ENCODE results near the gene ODAD3.

Gene ODAD3

DNA sequence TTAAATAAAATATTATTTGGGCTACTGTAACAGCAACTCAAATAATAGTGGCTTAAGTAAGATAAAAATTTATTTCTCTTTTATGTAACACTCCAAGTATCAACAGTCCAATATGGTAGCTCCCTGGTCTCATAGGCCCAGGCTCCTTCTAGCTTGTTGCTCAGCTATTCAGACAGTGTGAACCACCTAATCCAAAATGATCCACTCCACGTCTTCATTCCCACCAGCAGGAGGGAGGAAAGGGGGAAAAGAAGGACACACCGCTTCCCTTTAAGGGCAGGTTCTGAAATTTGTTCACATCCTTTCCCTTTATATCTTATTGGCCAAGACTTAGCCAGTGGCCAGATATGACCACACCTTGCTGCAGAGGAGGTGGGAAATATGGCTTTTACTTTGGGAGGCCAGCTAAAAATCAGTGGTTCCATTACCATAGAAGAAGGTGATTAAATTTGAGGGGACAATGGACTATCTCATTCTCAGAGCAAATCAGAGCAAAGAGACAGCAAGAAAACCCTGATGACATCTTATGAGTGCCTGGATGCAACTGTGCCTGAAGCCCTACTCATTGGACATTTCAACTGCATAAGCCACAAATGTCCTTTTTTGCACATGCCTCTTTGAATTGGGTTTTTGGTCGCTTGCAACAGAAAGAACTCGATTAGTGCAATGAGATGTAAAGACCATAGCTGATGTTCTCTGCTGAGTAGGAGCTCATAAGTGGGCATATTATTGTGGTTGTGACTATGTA is 43.8 kb downstream of the ODAD3 start:
- Histone ChIP-seq H4K20me1 (ENCODE audit: insufficient read depth, low read length) (no peaks in the 10 kb centered on the region), H3K4me2 (ENCODE audit: insufficient read depth, low read length) (no peak overlapping the region), H3K36me3 (ENCODE audit: insufficient read depth, low read length) (no peaks in the 10 kb centered on the region), H3K27ac (ENCODE audit: low read length) (no peak overlapping the region), H3K4me3 (ENCODE audit: low read depth in 1 of 2, low read length in 2 of 2) (no peak overlapping the region), H3K79me2 (ENCODE audit: insufficient read depth, low read length) (no peaks in the 10 kb centered on the region), H2AFZ (ENCODE audit: low read depth, low read length) (no peak overlapping the region), H3K27me3 (ENCODE audit: insufficient read depth, low read length, poor library complexity) (no peaks in the 10 kb centered on the region), H3K4me1 (ENCODE audit: insufficient read depth, low read length) (peaks cover 4% of the 10 kb centered on the region; the same call in 1 of the 2 replicates), H3K9ac (ENCODE audit: low read depth, low read length) (no peak overlapping the region), H3K9me3 (ENCODE audit: insufficient read depth, low read length, severe bottlenecking) (no peaks in the 10 kb centered on the region)
- TF ChIP-seq, protein P1, sequence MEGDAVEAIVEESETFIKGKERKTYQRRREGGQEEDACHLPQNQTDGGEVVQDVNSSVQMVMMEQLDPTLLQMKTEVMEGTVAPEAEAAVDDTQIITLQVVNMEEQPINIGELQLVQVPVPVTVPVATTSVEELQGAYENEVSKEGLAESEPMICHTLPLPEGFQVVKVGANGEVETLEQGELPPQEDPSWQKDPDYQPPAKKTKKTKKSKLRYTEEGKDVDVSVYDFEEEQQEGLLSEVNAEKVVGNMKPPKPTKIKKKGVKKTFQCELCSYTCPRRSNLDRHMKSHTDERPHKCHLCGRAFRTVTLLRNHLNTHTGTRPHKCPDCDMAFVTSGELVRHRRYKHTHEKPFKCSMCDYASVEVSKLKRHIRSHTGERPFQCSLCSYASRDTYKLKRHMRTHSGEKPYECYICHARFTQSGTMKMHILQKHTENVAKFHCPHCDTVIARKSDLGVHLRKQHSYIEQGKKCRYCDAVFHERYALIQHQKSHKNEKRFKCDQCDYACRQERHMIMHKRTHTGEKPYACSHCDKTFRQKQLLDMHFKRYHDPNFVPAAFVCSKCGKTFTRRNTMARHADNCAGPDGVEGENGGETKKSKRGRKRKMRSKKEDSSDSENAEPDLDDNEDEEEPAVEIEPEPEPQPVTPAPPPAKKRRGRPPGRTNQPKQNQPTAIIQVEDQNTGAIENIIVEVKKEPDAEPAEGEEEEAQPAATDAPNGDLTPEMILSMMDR (IDR thresholded peaks at IDR 0.05; ENCODE audit: borderline replicate concordance, extremely low read depth, low read length, poor library complexity, severe bottlenecking) = no peak
- TF ChIP-seq EZH2 (IDR thresholded peaks at IDR 0.05; ENCODE audit: borderline replicate concordance, low read depth, low read length, severe bottlenecking) = no peak
- no peak for ATAC-seq (ENCODE audit: insufficient read depth, low read depth)
- no peak for DNase-seq

GRCh38 chr19:11390359-11390758 is 44.6 kb downstream of the ODAD3 start:
- no peak overlapping the region for H3K9ac ChIP-seq (ENCODE audit: low read depth, low read length)
- no peaks in the 10 kb centered on the region for H3K9me3 ChIP-seq (ENCODE audit: insufficient read depth, low read length, severe bottlenecking)
- no peak for ATAC-seq (ENCODE audit: insufficient read depth, low read depth)
- no peaks in the 10 kb centered on the region for H3K27me3 ChIP-seq (ENCODE audit: insufficient read depth, low read length, poor library complexity)
- no peak overlapping the region for H3K27ac ChIP-seq (ENCODE audit: low read length)
- H3K4me2 ChIP-seq (ENCODE audit: insufficient read depth, low read length) = no peak overlapping the region
- peaks cover 4% of the 10 kb centered on the region; the same call in 1 of the 2 replicates for H3K4me1 ChIP-seq (ENCODE audit: insufficient read depth, low read length)
- no peak overlapping the region for H3K4me3 ChIP-seq (ENCODE audit: low read depth in 1 of 2, low read length in 2 of 2)
- no peaks in the 10 kb centered on the region for H3K36me3 ChIP-seq (ENCODE audit: insufficient read depth, low read length)
- no peaks in the 10 kb centered on the region for H4K20me1 ChIP-seq (ENCODE audit: insufficient read depth, low read length)
- TF ChIP-seq, protein P1 (IDR thresholded peaks at IDR 0.05; ENCODE audit: borderline replicate concordance, extremely low read depth, low read length, poor library complexity, severe bottlenecking) = no peak
- no peak for TF ChIP-seq EZH2 (IDR thresholded peaks at IDR 0.05; ENCODE audit: borderline replicate concordance, low read depth, low read length, severe bottlenecking)
- DNase-seq = no peak
- no peak overlapping the region for H2AFZ ChIP-seq (ENCODE audit: low read depth, low read length)
- H3K79me2 ChIP-seq (ENCODE audit: insufficient read depth, low read length) = no peaks in the 10 kb centered on the region

DNA sequence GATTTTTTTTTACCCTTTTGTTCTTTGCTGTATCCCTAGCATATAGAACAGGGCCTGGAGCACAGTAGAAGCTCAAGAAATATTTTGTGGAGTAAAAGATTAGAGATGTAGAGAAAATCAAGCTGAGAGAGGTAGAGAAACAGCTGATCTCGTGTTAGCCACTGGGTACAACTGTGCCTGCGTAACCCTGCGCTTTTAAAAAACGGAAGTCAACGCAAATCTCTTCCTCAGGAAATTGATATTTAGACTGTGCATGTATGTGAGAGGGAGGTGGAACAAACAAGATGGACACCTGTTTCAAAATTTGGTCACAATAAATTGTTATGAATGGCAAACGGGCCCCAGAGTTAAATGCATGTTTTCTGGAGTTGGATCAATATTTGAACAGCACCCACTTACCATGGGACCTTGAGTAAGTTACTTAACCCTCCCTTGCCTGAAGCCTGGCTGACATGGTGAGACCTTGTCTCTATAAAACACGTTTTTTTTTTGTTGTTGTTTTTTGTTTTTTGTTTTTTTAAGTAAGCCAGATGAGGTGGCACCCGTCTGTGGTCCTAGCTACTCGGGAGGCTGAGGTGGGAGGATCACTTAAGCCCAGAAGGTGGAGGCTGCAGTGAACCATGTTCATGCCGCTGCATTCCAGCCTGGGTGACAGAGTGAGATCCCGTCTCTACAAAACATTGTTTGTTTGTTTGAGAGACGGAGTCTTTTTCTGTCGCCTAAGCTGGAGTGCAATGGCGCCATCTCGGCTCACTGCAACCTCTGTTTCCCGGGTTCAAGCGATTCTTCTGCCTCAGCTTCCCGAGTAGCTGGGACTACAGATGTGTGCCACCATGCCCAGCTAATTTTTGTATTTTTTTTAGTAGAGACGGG is 47.5 kb downstream of the ODAD3 start:
- H3K4me3 ChIP-seq (ENCODE audit: low read depth in 1 of 2, low read length in 2 of 2) = no peak overlapping the region
- DNase-seq = no peak
- H3K79me2 ChIP-seq (ENCODE audit: insufficient read depth, low read length) = no peaks in the 10 kb centered on the region
- no peaks in the 10 kb centered on the region for H3K27me3 ChIP-seq (ENCODE audit: insufficient read depth, low read length, poor library complexity)
- no peak for ATAC-seq (ENCODE audit: insufficient read depth, low read depth)
- no peaks in the 10 kb centered on the region for H4K20me1 ChIP-seq (ENCODE audit: insufficient read depth, low read length)
- no peak overlapping the region for H2AFZ ChIP-seq (ENCODE audit: low read depth, low read length)
- no peaks in the 10 kb centered on the region for H3K4me1 ChIP-seq (ENCODE audit: insufficient read depth, low read length)
- no peaks in the 10 kb centered on the region for H3K36me3 ChIP-seq (ENCODE audit: insufficient read depth, low read length)
- TF ChIP-seq, protein P1 (IDR thresholded peaks at IDR 0.05; ENCODE audit: borderline replicate concordance, extremely low read depth, low read length, poor library complexity, severe bottlenecking) = no peak
- no peak for TF ChIP-seq EZH2 (IDR thresholded peaks at IDR 0.05; ENCODE audit: borderline replicate concordance, low read depth, low read length, severe bottlenecking)
- no peaks in the 10 kb centered on the region for H3K9me3 ChIP-seq (ENCODE audit: insufficient read depth, low read length, severe bottlenecking)
- no peak overlapping the region for H3K4me2 ChIP-seq (ENCODE audit: insufficient read depth, low read length)
- no peak overlapping the region for H3K27ac ChIP-seq (ENCODE audit: low read length)
- no peak overlapping the region for H3K9ac ChIP-seq (ENCODE audit: low read depth, low read length)

Measured in DND-41 (cell line).